Stimulated activated CD8-positive, alpha-beta memory T cell treated with anti-CD3 and anti-CD28 coated beads, Interleukin-15, amount 100 ng/mL, for 1 hour (primary cell): ENCODE measurements around the gene B4GALNT1.
"Not testable (repeated sequence)": the region's sequence is repeated elsewhere in the genome, so short reads cannot be mapped to it uniquely, and the experiment has no call there.

Experiments used
- DNase-seq: peaks from one replicate; pipeline ENCODE4 v3.0.0-alpha.2; 2020; ENCODE audit warnings: low read depth

B4GALNT1 gene

DNA sequence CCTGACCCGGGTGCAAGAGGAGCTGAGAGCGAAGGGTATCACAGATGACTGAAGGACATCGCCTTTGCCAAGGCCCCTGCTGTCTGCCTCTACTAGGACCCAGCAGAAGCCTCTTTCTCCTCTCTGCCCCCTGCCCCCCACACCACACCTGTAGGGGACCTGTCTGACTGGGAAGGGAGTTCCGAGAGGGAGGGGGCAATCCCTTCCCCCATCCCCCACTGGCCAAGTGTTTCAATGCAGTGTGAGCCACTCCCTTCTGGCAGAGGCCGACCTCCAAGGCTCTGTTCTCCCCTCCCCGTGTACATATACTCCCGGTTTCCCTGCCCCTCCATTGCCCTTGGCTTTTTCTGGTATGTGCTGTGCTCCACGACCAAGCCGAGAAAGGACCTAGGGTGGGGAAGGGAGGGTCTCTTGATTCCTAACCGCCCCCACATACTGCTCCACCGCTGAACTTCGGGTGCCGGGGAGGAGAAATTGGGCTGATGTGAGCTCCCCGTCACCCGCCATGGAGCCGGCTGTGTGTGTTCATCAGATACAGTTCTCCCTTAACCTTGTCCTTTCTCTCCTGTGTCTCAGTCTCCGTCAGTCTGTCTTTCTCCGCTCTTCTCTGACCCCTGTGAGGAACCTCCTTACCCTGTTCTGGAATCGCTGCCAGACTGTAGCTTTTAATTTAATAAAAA, 23.8 kb downstream of the B4GALNT1 start:
- no peak for DNase-seq

DNA sequence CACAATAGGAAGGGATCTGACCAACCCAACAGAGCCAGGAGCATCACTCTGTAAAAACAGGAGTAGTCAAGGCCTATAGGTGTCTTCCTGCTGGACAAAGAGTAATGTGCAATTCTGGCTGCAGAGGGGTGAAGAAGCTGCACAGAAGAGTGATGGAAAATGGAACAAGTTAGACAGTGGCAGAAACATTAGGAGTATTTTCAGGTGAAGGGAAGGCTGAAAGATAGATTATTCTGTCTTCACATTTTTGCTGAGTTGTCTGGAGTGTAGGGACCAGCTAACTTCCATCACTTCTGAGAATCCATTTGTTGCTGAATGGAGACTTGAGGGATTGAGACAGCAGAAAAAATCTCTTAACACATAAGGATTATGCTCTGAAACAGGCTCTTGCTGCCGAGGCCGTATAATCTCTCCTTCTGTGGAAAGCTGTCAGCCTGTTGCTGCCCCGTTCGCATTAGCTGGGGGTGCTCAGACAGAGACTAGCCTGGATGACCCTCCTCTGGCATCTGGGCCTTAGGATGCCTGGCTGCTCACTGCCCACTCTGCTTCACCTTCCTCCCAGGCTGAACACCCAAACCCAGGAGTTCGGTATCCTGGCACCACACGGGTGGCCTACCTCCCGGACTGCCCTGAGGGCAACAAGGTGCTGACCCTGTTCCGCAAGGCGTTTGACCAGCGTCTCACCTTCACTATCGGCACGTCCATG, 24.9 kb downstream of the B4GALNT1 start:
- no peak for DNase-seq

DNA sequence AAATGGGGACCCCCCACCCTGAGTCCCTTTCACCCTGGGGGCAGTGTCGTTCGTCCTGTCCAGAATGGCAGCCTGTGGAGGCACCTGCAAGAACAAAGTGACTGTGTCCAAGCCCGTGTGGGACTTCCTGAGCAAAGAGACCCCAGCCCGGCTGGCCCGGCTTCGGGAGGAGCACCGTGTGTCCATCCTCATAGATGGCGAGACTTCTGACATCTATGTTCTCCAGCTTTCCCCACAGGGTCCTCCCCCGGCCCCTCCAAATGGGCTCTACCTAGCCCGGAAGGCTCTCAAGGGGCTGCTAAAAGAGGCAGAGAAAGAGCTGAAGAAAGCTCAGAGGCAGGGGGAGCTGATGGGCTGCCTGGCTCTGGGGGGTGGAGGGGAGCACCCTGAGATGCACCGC, 26.2 kb downstream of the B4GALNT1 start:
- no peak for DNase-seq

- DNase-seq, result no peak
Observed at GRCh38 chr12:57606399-57606798, 26.6 kb downstream of the B4GALNT1 start.

DNA sequence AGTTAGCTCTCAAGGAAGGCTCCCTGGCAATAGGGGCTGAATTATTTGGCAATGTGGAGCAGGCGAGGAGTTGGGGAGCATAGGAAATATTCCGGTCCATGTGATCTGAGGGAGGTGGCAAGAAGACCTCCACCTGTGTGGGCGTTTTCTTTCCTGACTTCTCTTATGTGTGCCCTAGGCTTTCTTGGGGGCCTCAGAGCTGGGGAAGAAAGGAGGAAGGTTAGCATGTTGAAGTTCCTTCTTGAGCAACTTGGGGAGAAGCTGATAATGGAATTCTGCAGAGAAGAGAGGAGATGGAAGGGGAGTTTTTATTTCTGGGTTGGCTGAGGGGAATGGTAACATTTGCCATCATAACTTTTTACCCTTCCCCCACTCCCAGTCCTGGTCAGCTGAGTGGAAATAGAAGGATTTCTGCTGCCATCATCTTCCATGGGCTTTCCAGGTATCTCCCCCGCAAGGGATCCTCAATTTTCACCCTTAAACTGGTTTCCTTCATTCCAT, 27.1 kb downstream of the B4GALNT1 start:
- DNase-seq, result no peak

DNA sequence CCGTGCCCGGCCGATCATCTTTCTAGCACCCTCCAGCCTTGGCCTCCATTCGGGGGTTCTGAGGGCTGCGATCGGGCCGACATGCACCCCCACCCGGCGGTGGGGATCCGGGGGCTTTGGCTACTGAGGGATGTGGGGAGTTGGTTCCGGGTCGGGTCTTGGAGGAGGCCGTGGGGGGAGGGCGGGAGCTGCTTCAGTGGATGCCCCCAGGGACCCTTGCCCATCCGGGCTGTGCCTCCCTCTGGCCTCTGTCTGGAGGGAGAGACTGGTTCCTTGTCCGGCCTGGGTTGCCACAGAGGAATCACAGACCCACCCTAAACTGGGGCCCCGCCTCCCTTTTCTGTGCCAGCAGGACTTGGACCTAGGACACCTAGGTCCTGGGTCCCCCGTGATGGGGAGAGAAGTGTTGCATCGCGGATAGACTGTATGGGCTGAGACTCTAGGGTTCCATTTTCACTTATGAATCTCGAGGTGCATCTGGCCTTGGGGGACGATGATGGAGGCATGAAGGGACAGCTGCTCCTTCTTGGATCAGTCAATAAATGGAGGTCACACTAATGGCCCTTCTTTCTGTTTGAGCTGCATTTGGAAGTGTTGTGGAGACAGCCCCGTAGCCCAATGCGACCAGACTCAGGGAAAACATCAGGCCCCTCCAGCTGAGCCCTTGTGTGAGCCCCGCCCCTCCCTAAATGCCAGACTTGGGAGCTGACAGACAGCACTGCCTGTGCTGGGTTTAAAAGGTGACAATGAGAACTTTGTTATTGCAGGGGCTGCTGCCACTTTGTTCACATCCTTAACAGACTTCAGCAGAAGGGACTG, 27.8 kb downstream of the B4GALNT1 start:
- no peak for DNase-seq

GRCh38 chr12:57604454-57604991, 28.5 kb downstream of the B4GALNT1 start, which contains the start of gene DTX3:
DTX3 (plus strand) TSS chr12:57604824; CDS start chr12:57606518, 1,694 bp downstream.
- DNase-seq, result no peak

DNA sequence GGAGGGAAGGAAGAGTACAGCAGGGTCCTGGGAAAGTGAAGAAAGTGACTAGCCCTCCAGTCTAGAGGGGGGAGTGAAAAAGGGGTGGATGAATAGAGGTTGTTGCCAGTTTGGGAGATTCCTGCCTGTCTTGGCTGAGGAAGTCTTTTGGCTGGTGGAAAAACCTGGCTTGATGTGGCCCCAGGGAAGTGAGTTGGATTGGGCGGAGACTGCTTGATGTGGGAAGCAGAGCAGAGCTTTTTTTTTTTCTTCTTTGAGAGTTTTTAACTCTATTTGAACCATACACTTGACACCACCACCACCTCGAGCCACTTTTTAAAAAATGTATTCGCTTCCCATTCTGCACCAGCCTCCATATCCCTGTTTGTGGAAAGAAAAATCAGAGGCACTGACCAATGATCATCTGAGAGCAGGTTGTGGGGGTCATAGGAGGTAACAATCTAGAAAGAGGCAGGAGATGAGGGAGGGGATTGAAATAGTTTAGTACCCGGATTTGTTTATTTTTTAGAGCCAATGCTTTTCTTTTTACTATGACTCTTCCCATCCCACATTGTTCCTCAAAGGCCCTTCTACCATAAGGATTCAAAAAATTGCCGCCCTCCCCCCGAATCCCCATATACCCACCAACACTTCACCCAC, 29.1 kb downstream of the B4GALNT1 start:
- DNase-seq, result no peak

- DNase-seq, result no peak
Observed at GRCh38 chr12:57603324-57603723, 29.7 kb downstream of the B4GALNT1 start.

- no peak for DNase-seq
Observed at GRCh38 chr12:57602544-57602943, 30.5 kb downstream of the B4GALNT1 start.

DNA sequence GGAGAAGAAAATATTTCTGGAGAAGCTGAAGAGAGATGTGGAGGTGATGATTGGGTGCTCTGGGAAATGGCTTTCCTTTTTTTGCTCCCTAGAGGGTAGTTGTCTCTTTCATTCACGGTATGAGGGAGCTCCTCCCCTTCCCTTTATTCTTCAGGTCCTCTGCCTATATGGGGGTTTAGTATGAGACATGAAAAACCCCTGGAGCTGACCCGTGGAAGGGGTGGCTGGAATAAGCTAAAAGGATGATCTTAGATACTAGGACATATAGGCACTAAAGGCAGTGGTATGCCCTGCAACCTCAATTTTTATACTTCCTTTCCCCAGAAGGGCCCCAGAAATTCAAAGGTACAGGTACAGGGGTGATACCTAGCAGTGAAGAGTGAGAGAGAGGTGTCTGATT, 32.6 kb downstream of the B4GALNT1 start:
- DNase-seq, result no peak

GRCh38 chr12:57593187-57593586, 39.8 kb downstream of the B4GALNT1 start:
- DNase-seq, result no peak

- no peak for DNase-seq
Observed at GRCh38 chr12:57592551-57593165, 40.3 kb downstream of the B4GALNT1 start.

DNA sequence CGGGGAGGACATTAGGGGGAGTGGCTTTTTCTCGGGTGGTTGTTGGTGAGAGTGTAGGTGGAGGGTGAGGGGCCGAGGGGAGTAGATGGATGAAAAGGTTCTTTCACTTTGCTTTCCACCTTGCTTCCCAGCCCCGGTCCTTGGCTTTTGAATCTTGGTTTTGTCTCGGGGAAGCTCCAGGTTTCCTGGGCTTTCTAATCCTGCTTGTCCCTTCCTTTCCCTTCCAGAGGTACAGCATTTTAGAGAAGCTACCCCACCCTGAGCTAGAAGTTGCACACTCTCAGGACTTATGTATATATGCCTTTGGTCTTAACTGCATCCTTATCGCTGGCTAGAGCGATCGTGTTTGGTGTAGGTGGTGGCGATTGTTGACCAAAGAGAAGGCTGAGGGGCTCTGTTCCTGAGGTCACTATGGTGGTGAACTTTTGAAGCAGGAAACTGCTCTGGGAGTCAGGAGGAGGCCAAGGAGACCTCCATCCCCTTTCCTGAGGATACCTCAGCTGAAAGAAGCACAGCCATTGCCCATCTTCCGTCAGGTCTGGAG, 41.1 kb downstream of the B4GALNT1 start:
- DNase-seq, result no peak

DNA sequence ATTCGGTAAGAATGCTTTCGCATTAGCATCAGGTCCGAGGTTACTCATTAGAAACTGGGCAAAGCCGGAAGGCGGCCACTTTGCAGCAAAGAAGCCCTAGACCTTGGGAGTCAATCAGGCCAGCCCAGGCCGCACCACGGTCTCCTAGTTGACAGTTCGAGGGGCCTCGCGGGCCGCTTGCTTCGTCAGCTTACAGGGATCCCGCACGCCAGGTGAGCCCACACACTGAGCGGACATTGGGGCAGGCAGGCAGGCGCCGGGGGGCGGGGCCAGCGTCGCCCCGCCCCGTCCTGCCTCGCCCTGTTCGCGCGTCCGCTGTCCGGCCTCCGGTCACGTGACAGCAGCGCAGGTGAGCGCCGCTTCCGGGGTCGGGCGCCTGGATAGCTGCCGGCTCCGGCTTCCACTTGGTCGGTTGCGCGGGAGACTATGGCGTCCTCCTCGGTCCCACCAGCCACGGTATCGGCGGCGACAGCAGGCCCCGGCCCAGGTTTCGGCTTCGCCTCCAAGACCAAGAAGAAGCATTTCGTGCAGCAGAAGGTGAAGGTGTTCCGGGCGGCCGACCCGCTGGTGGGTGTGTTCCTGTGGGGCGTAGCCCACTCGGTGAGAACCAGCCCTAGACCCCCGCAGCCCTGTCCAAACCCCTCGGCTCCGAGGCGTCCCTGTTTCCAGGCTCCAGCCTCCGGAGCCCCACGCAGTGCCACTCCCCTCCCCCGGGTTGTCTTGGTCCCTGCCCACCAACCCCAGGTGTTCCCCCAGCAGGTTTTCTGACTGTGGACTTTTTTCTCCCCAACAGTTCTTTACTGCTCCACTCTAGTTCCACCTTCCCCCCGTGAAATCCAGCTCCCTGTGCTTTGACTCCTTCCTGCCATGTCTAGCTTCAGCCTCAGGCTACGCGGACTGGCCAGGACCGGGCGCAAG, 41.9 kb downstream of the B4GALNT1 start, which contains the start of gene PIP4K2C:
Gene PIP4K2C, plus strand, starts transcription at position 329 of the 918 bp plus-strand sequence. Its CDS starts 98 bp downstream, at position 427.
- DNase-seq, result peak; percentile 46

DNA sequence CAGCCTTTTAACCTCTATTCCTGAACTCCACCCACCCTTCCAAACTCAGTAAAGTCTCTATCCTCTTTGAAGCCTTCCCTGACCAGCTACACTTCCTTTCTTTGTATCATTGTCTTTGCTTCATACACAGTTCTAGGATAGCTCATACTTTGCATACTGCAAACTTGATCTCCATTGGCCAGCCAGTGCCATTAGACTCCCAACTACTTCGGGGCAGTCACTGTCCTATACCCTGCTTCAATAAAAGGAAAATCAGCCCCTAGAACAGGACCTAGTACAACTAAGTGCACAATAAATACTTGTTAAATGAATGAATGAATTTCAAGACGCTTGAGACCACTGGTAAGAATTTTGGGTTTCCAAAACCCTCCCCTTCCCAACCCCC, 42.5 kb downstream of the B4GALNT1 start:
- no peak for DNase-seq

- not testable (repeated sequence) for DNase-seq
Observed at GRCh38 chr12:57588951-57589610, 43.9 kb downstream of the B4GALNT1 start.

- no peak for DNase-seq
Observed at GRCh38 chr12:57586832-57587429, 46.1 kb downstream of the B4GALNT1 start.

- no peak for DNase-seq
Observed at GRCh38 chr12:57586128-57586527, 46.9 kb downstream of the B4GALNT1 start.
